Spleen (tissue), 7 donors: ENCODE measurements around the gene TKTL1.

Source experiments
- POLR2A ChIP-seq, 3 donors: fragments of 450-650 bp; IDR thresholded peaks; one replicate each; pipeline ENCODE4 v1.5.1; 2017; ENCODE audit warnings: antibody characterized with exemption in 3 of 3, mild to moderate bottlenecking in 1 of 3
- POLR2AphosphoS5 ChIP-seq, 3 donors: sonication (generic); formaldehyde crosslinking; IDR thresholded peaks; one replicate each; pipeline ENCODE4 v1.5.1; 2017; ENCODE audit warnings: antibody characterized with exemption in 3 of 3
- TF ChIP-seq, protein P1 (sequence below), 11 experiments: fragments of 200-600 bp in 7 of 11; fragments of 450-650 bp in 4 of 11; sonication (generic) in 4 of 11; IDR thresholded peaks in 8 of 11; conservative IDR thresholded peaks in 3 of 11; 1 replicate in 7 of 11; 2 replicates in 4 of 11; pipeline versions ENCODE4 v1.4.0 to v1.8.0; 2016 to 2021; ENCODE audit warnings: antibody characterized with exemption in 11 of 11, inconsistent platforms in 4 of 11, mild to moderate bottlenecking in 1 of 11
- donor health status: DM: no; HTN: no; CAD: no; lungs with moderate emphysema.
- donor health status: DM: no; HTN: no; CAD: no.
- donor health status: DM: no; HTN: no; CAD: no.

DNA sequence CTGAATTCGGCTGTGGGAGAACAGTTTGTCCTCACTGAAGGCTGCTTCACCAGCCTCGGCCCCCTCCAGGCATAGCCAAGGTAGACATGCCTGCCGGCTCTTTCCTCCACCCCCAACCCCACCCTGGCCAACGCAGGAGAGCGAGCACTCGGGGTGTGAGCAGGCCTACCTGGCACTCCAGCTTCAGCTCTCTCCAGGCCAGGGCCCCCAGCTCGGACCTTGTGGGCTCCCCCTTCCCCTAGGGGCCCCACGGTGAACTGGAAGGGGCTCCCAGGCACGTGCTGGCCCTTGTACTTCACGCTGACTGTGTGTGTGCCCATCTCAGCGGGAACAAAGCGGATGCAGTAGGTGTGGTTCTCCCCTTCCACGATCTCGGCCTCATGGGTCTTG is 56.4 kb downstream of the TKTL1 start:
- TF ChIP-seq POLR2AphosphoS5 (IDR thresholded peaks at IDR 0.05) (no peak), POLR2A (IDR thresholded peaks at IDR 0.05) (no peak)
- TF ChIP-seq, protein P1, sequence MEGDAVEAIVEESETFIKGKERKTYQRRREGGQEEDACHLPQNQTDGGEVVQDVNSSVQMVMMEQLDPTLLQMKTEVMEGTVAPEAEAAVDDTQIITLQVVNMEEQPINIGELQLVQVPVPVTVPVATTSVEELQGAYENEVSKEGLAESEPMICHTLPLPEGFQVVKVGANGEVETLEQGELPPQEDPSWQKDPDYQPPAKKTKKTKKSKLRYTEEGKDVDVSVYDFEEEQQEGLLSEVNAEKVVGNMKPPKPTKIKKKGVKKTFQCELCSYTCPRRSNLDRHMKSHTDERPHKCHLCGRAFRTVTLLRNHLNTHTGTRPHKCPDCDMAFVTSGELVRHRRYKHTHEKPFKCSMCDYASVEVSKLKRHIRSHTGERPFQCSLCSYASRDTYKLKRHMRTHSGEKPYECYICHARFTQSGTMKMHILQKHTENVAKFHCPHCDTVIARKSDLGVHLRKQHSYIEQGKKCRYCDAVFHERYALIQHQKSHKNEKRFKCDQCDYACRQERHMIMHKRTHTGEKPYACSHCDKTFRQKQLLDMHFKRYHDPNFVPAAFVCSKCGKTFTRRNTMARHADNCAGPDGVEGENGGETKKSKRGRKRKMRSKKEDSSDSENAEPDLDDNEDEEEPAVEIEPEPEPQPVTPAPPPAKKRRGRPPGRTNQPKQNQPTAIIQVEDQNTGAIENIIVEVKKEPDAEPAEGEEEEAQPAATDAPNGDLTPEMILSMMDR (IDR thresholded peaks at IDR 0.05 in 8 of 11, conservative IDR thresholded peaks at IDR 0.05 in 3 of 11) = no peak
